ENCODE measurements around the gene TTC31. TPM values are rescaled to one million over a fixed set of nuclear protein-coding genes. Genes with fewer than 3 reads are reported as not detected.
A peak's percentile ranks its signal among the peaks of the same experiment; 100 is the strongest.

The TTC31 gene
- total RNA-seq, 2 experiments from 2014 or later: 45.8 to 46.3 TPM

- H3K36me3 Mint-ChIP-seq (ENCODE audit: low read depth): peaks cover 10% of the 10 kb centered on the region
- peak overlapping the region; percentile 56 for H3K27ac Mint-ChIP-seq
- no peaks in the 10 kb centered on the region for H3K9me3 Mint-ChIP-seq
- ChIA-PET POLR2A (no interaction called here), CTCF (interaction anchor here (0.6 to 2.0 kb wide), 5 partner anchors 12 to 58 kb away, joined by 3 to 6 read pairs (median 4); partner anchors contain the start of genes AUP1 and HTRA2)
- H3K27me3 Mint-ChIP-seq: peaks cover 79% of the 10 kb centered on the region
- peak; percentile 73 for DNase-seq
- peaks cover 32% of the 10 kb centered on the region for H3K4me1 Mint-ChIP-seq
- peak overlapping the region; percentile 55 for H3K4me3 Mint-ChIP-seq
Observed at GRCh38 chr2:74515981-74516633, 33.2 kb downstream of the TTC31 start.

GRCh38 chr2:74516650-74517049 lies 33.8 kb downstream of the TTC31 start:
- H3K36me3 Mint-ChIP-seq (ENCODE audit: low read depth): peaks cover 10% of the 10 kb centered on the region
- DNase-seq: no peak
- no peaks in the 10 kb centered on the region for H3K9me3 Mint-ChIP-seq
- H3K4me1 Mint-ChIP-seq: peaks cover 30% of the 10 kb centered on the region
- peak overlapping the region; percentile 55 for H3K4me3 Mint-ChIP-seq
- H3K27ac Mint-ChIP-seq: no peak overlapping the region
- ChIA-PET POLR2A (no interaction called here), CTCF (interaction anchor here (1.2 to 2.0 kb wide), 5 partner anchors 10 to 22 kb away, joined by 3 to 6 read pairs (median 4); partner anchors contain the start of genes AUP1, DQX1 and HTRA2)
- peaks cover 74% of the 10 kb centered on the region for H3K27me3 Mint-ChIP-seq

GRCh38 chr2:74522516-74522915 lies 39.6 kb downstream of the TTC31 start:
- H3K4me1 Mint-ChIP-seq: peaks cover 21% of the 10 kb centered on the region
- POLR2A ChIA-PET: no interaction called here
- peaks cover 5% of the 10 kb centered on the region for H3K9me3 Mint-ChIP-seq
- no peak for DNase-seq
- CTCF ChIA-PET: interaction anchor here (0.6 to 1.7 kb wide), 8 partner anchors 9 to 39 kb away, joined by 3 to 7 read pairs (median 3); partner anchors contain the start of gene TLX2
- no peak overlapping the region for H3K27ac Mint-ChIP-seq
- peaks cover 36% of the 10 kb centered on the region for H3K27me3 Mint-ChIP-seq
- H3K4me3 Mint-ChIP-seq: no peak overlapping the region
- H3K36me3 Mint-ChIP-seq (ENCODE audit: low read depth): peaks cover 18% of the 10 kb centered on the region

GRCh38 chr2:74524005-74524404 lies 41.1 kb downstream of the TTC31 start:
- peaks cover 32% of the 10 kb centered on the region for H3K36me3 Mint-ChIP-seq (ENCODE audit: low read depth)
- peaks cover 34% of the 10 kb centered on the region for H3K4me1 Mint-ChIP-seq
- no peak overlapping the region for H3K4me3 Mint-ChIP-seq
- H3K9me3 Mint-ChIP-seq: peaks cover 5% of the 10 kb centered on the region
- DNase-seq: no peak
- ChIA-PET POLR2A (no interaction called here), CTCF (interaction anchor here (1.0 to 1.4 kb wide), 3 partner anchors 9 to 13 kb away, joined by 3 read pairs; partner anchors contain the start of gene TLX2)
- no peak overlapping the region for H3K27ac Mint-ChIP-seq
- H3K27me3 Mint-ChIP-seq: peaks cover 23% of the 10 kb centered on the region

GRCh38 chr2:74524955-74525716 lies 42.3 kb downstream of the TTC31 start:
- Mint-ChIP-seq H3K9me3 (peaks cover 5% of the 10 kb centered on the region), H3K36me3 (ENCODE audit: low read depth) (peaks cover 35% of the 10 kb centered on the region), H3K4me3 (no peak overlapping the region), H3K27ac (no peak overlapping the region), H3K4me1 (peaks cover 35% of the 10 kb centered on the region), H3K27me3 (peaks cover 11% of the 10 kb centered on the region)
- ChIA-PET CTCF (interaction anchor here (1.1 to 2.2 kb wide), 3 partner anchors 8 to 42 kb away, joined by 3 to 6 read pairs (median 3); partner anchors contain the start of genes CCDC142 and TTC31), POLR2A (no interaction called here)
- no peak for DNase-seq

DNA sequence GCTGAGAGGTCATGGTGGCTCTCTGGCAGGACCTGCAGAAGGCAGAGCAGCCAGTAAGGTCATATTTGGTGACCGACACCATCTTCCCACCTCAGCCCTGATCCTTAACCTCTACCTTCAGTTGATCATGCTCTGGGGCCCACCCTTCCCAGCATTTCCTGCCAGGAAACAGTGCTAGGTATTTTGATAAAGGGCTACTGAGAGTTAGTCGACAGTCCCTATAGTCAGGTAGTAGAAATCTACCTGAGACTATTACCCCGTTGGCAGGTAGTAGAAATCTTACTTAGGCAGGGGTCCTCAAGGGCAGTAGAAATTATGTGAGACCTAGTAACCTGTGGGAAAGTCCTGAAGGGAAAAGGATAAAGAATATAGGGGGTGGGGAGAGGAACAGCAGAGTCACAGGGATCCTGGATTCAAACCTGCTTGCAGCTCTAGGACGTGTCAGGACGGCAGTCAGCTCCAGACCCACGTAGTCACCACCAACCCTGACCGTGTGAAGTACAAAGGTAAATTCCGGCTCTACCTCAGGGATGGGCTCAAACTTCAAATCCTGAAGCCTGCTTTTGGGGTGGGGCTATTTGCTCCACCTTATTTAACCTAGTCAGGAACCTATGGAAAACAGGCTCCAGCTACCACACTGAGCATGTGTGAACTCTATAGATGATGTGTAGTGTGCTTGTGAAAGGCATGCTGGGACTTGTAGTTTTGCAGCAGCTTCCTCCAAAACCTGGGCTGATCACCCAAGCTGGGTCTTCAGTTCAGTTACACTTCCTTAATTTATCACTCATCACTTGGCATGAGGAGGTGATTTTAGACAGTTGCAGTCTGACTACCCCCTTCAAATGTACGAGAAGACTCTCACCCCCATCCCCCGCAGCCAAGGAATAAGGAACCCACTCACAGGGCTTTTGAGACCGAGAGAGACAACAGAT lies 43.1 kb downstream of the TTC31 start, which contains the start of gene DQX1:
Gene DQX1, minus strand, starts transcription at position 515 of the 932 bp plus-strand sequence. Its CDS starts 502 bp downstream, at position 13.
- Mint-ChIP-seq H3K4me1 (peaks cover 40% of the 10 kb centered on the region), H3K27ac (no peak within 1 kb of the TSS), H3K27me3 (peaks cover 7% of the 10 kb centered on the region), H3K36me3 (ENCODE audit: low read depth) (peaks cover 38% of the 10 kb centered on the region), H3K4me3 (no peak within 1 kb of the TSS), H3K9me3 (peaks cover 5% of the 10 kb centered on the region)
- CTCF ChIA-PET: interaction anchor here (0.6 to 2.2 kb wide), 6 partner anchors 8 to 230 kb away, joined by 3 to 6 read pairs (median 4); partner anchors contain the start of genes CCDC142 and TTC31
- POLR2A ChIA-PET: no interaction called here
- DNase-seq: peak; percentile 40

- no peak for DNase-seq
- H3K4me1 Mint-ChIP-seq: peaks cover 47% of the 10 kb centered on the region
- no peak overlapping the region for H3K4me3 Mint-ChIP-seq
- peaks cover 39% of the 10 kb centered on the region for H3K36me3 Mint-ChIP-seq (ENCODE audit: low read depth)
- peaks cover 5% of the 10 kb centered on the region for H3K27me3 Mint-ChIP-seq
- peaks cover 5% of the 10 kb centered on the region for H3K9me3 Mint-ChIP-seq
- ChIA-PET CTCF (interaction anchor here (0.6 to 2.2 kb wide), 7 partner anchors 9 to 230 kb away, joined by 3 to 6 read pairs (median 4); partner anchors contain the start of genes CCDC142 and TTC31), POLR2A (no interaction called here)
- no peak overlapping the region for H3K27ac Mint-ChIP-seq
Observed at GRCh38 chr2:74526649-74527230, 43.9 kb downstream of the TTC31 start.

DNA sequence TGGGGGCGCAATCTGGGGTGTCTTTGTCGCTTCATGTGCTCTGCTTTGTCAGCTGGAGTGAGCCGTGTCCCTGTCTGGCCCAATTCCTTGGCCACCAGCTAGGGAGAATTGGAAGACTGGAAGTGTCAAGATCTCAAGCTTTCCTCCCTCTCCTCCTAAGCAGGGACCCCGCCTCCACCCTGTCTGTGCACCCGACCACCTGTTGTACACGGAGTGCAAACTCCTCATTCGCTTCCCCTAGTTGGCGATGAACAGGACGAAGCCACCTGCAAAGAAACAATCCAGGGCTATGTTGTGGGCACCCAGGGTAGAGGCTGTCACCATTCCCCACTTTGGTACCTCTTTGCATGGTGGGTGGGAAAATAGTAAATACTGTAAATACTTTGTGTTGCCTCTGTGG lies 44.9 kb downstream of the TTC31 start:
- Mint-ChIP-seq H3K27me3 (no peaks in the 10 kb centered on the region), H3K36me3 (ENCODE audit: low read depth) (peaks cover 47% of the 10 kb centered on the region), H3K27ac (peak overlapping the region; percentile 97), H3K4me3 (peak overlapping the region; percentile 98), H3K4me1 (peaks cover 56% of the 10 kb centered on the region), H3K9me3 (peaks cover 5% of the 10 kb centered on the region)
- POLR2A ChIA-PET: no interaction called here
- DNase-seq: no peak
- CTCF ChIA-PET: interaction anchor here (1.0 to 2.2 kb wide), 3 partner anchors 10 to 57 kb away, joined by 3 to 6 read pairs (median 5); no protein-coding TSS in a partner anchor

DNA sequence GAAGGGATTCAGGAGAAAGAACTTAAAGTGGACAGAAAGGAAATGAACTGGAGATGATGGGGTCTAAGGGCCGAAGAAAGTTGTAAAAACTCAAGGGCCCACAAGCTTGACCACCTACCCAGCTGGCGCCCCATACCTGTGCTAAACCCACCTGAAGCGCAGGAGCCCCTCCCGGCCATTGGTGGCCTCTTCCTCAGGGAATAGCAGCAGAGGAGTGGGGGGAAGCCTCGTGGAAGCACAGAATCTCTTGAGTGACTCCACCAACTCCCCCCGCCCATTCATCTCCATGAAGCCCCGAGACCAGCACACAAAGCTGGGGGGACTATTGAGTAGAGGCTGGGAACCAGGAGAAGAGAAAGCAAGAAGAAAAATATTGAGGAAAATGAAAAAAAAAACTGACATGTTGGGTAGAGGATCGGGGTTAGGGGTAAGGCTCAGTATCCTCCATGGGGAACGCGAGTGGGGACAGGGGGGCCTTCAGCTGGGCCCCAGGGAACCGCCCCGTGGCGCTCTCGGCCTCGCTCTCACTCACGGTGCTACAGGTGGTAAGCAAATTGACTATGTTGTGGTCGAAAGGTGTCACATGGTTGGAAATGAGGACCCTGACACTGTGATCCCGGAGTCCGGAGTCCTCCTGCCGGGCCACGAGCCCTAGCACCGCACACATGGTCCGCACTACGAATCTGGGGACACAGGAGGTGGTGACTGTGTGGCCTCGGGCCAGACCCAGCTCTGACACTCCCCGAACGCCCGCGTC lies 45.9 kb downstream of the TTC31 start:
- Mint-ChIP-seq H3K9me3 (peaks cover 5% of the 10 kb centered on the region), H3K27ac (peak overlapping the region; percentile 97), H3K4me3 (peak overlapping the region; percentile 98), H3K4me1 (peaks cover 57% of the 10 kb centered on the region), H3K27me3 (no peaks in the 10 kb centered on the region), H3K36me3 (ENCODE audit: low read depth) (peaks cover 47% of the 10 kb centered on the region)
- ChIA-PET CTCF (interaction anchor here (0.5 to 2.7 kb wide), 15 partner anchors 8 to 279 kb away, joined by 3 to 8 read pairs (median 3); partner anchors contain the start of genes CCDC142 and TTC31), POLR2A (interaction anchor here (0.8 kb wide), 1 partner anchor 138 kb away, joined by 5 read pairs; no protein-coding TSS in a partner anchor)
- DNase-seq: no peak

GRCh38 chr2:74529357-74530238 lies 46.7 kb downstream of the TTC31 start, which contains the start of the genes AUP1 and HTRA2:
Gene AUP1, minus strand, starts transcription at chr2:74529706. Its CDS starts 77 bp downstream, at chr2:74529629.
Gene HTRA2, plus strand, starts transcription at chr2:74529933. Its CDS starts 74 bp downstream, at chr2:74530007.
- H3K27ac Mint-ChIP-seq: peak within 1 kb of the TSS; percentile 97
- POLR2A ChIA-PET: interaction anchor here (0.6 to 0.8 kb wide), 3 partner anchors 44 to 139 kb away, joined by 3 to 5 read pairs (median 3); partner anchors contain the start of gene INO80B
- H3K4me1 Mint-ChIP-seq: peaks cover 57% of the 10 kb centered on the region
- peaks cover 5% of the 10 kb centered on the region for H3K9me3 Mint-ChIP-seq
- H3K36me3 Mint-ChIP-seq (ENCODE audit: low read depth): peaks cover 47% of the 10 kb centered on the region
- H3K27me3 Mint-ChIP-seq: no peaks in the 10 kb centered on the region
- CTCF ChIA-PET: interaction anchor here (0.5 to 3.6 kb wide), 23 partner anchors 9 to 280 kb away, joined by 3 to 16 read pairs (median 3); partner anchors contain the start of genes CCDC142, TTC31 and WBP1
- H3K4me3 Mint-ChIP-seq: peak within 1 kb of the TSS; percentile 98
- DNase-seq: peak; percentile 92
